AG04450 (cell line): ENCODE results near the gene PPFIA4. TPM values are rescaled to one million over a fixed set of nuclear protein-coding genes. Genes with fewer than 3 reads are reported as not detected.

Experiments used
- CTCF ChIA-PET: fragments of 300-600, 350-600 bp; formaldehyde crosslinking; extraction: SDS; loops from one replicate; lab custom pipeline; 2022; ENCODE audit warnings: antibody characterized with exemption, inconsistent platforms; lab: Charles Lee
- POLR2A ChIA-PET: fragments of 350-600 bp; formaldehyde crosslinking; extraction: SDS; loops from one replicate; lab custom pipeline; 2021; ENCODE audit warnings: antibody characterized with exemption, inconsistent platforms; lab: Yijun Ruan, JAX
- DNase-seq: peaks from one replicate; pipeline ENCODE4 v3.0.0-alpha.2; 2011; ENCODE audit warnings: low read depth, low spot score
- H3K27ac ChIP-seq: one replicate; pipeline ENCODE4 v1.5.1; 2012; ENCODE audit warnings: low read depth, low read length, control low read depth
- H3K27me3 ChIP-seq: one replicate; pipeline ENCODE4 v1.6.0; 2012; ENCODE audit warnings: low read length; ENCODE audit not compliant: control insufficient read depth, insufficient read depth
- H3K4me3 ChIP-seq: 2 replicates; pipeline ENCODE4 v1.5.1; 2011; ENCODE audit warnings: mild to moderate bottlenecking, low read depth, low read length, control low read depth
- H3K9me3 ChIP-seq: 2 replicates; pipeline ENCODE4 v1.5.1; 2012; ENCODE audit warnings: low read length; ENCODE audit not compliant: control insufficient read depth, insufficient read depth
- CTCF ChIP-seq: IDR thresholded peaks from 2 replicates; pipeline ENCODE4 v1.5.1; 2011; ENCODE audit warnings: low read depth, low read length, control low read depth, inconsistent platforms
- polyA plus RNA-seq: library from polyadenylated mRNA; depleted of rRNA; stranded (reverse); fragments of >200 nt; gene quantifications from 2 replicates; pipeline ENCODE4 v1.2.3, GENCODE V29; 2011

PPFIA4 gene
- polyA plus RNA-seq, 1 experiment, result 0.82 TPM

- no peak for TF ChIP-seq CTCF
- DNase-seq, result peak; percentile 89
- H3K4me3 ChIP-seq, result peak within 1 kb of the TSS; percentile 70
- CTCF ChIA-PET, result interaction anchor here (0.6 to 1.1 kb wide), 3 partner anchors 258 to 263 kb away, joined by 3 to 6 read pairs (median 4); no protein-coding TSS in a partner anchor
- peak within 1 kb of the TSS; percentile 57 for H3K27ac ChIP-seq
- POLR2A ChIA-PET, result interaction anchor here (0.6 to 1.6 kb wide), 7 partner anchors 12 to 121 kb away, joined by 3 to 6 read pairs (median 5); partner anchors contain the start of genes KLHL12 and PPFIA4
- H3K9me3 ChIP-seq, result no peaks in the 10 kb centered on the region
- no peaks in the 10 kb centered on the region for H3K27me3 ChIP-seq
Observed at GRCh38 chr1:203006948-203007871, 19.1 kb upstream of the PPFIA4 start, which contains the start of gene TMEM183A. TMEM183A (plus strand) TSS chr1:203007374; CDS start chr1:203007466, 92 bp downstream.

- H3K27ac ChIP-seq, result no peak overlapping the region
- no peak for TF ChIP-seq CTCF
- no peak overlapping the region for H3K4me3 ChIP-seq
- no peaks in the 10 kb centered on the region for H3K27me3 ChIP-seq
- ChIA-PET CTCF (interaction anchor here (1.2 to 1.6 kb wide), 2 partner anchors 10 to 264 kb away, joined by 3 to 5 read pairs; no protein-coding TSS in a partner anchor), POLR2A (no interaction called here)
- DNase-seq, result no peak
- no peaks in the 10 kb centered on the region for H3K9me3 ChIP-seq
Observed at GRCh38 chr1:203009185-203009584, 17.1 kb upstream of the PPFIA4 start.

- H3K27ac ChIP-seq, result no peak overlapping the region
Observed at GRCh38 chr1:203011582-203011981, 14.7 kb upstream of the PPFIA4 start.

GRCh38 chr1:203017061-203017460 is 9.2 kb upstream of the PPFIA4 start:
- DNase-seq, result no peak
- H3K4me3 ChIP-seq, result no peak overlapping the region
- no peak overlapping the region for H3K27ac ChIP-seq
- TF ChIP-seq CTCF, result no peak
- H3K9me3 ChIP-seq, result no peaks in the 10 kb centered on the region
- POLR2A ChIA-PET, result no interaction called here
- CTCF ChIA-PET, result interaction anchor here (1.0 kb wide), 1 partner anchor 18 kb away, joined by 3 read pairs; no protein-coding TSS in a partner anchor
- H3K27me3 ChIP-seq, result no peaks in the 10 kb centered on the region

More at GRCh38 chr1:203011582-203011981, 14.7 kb upstream of the PPFIA4 start:
- ChIA-PET POLR2A (no interaction called here), CTCF (no interaction called here)
- TF ChIP-seq CTCF, result no peak
- DNase-seq, result no peak
- H3K9me3 ChIP-seq, result no peaks in the 10 kb centered on the region
- no peaks in the 10 kb centered on the region for H3K27me3 ChIP-seq
- H3K4me3 ChIP-seq, result no peak overlapping the region
